ENCODE measurements around the gene EPS8L1. TPM values are rescaled to one million over a fixed set of nuclear protein-coding genes. Genes with fewer than 3 reads are reported as not detected.

The EPS8L1 gene
- total RNA-seq, 1 experiment from 2014 or later: 21.5 TPM

DNA sequence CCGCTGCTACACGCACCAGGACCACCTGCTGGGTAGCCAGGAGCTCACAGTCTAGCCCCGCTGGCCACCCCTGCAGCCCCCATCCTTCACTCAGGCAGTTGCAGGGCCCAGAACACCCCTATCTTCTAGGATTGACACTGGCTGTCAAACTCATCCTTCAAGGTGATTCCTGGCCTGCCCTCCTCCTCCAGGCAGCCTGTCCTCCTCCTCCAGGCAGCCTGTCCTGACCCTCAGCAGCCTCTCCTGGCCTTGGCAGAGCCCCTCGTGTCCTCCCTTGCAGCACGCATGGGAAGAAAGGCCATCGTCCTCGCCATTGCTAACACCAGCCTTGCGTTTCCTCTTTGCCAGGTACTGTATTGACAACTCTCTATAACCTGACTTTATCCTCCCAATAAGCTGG is 3.8 kb upstream of the EPS8L1 start:
- in situ Hi-C loops (cut with HindIII; ENCODE audit: low pct_unique_long_range_greater_than_20kb, low sequenced_read_pairs): no loop called here
- DNase-seq (ENCODE audit: low read depth): no peak

DNA sequence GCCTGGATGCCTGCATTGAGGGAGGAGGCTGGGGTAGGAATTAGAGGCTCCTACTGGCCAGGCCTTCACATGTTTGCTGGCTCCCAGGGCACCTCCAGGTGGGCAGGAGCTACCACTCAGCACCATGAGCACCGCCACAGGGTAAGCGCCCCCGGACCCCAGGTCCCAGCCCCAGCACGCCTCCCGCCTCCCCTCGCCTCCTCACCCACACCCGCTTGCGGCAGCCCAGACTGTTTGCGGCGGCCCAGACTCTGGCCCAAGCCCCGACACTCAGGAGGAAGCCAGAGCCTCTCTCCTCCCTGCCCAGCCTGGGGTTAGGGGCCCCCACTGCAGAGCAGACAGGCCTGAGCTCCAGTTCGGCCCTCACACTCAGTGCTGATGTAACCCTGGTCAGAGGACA is 652 bp downstream of the EPS8L1 start:
- DNase-seq (ENCODE audit: low read depth): no peak
- in situ Hi-C loops (cut with HindIII; ENCODE audit: low pct_unique_long_range_greater_than_20kb, low sequenced_read_pairs): no loop called here

GRCh38 chr19:55077106-55077505 is 1.4 kb downstream of the EPS8L1 start:
- in situ Hi-C loops (cut with HindIII; ENCODE audit: low pct_unique_long_range_greater_than_20kb, low sequenced_read_pairs): no loop called here
- no peak for DNase-seq (ENCODE audit: low read depth)

DNA sequence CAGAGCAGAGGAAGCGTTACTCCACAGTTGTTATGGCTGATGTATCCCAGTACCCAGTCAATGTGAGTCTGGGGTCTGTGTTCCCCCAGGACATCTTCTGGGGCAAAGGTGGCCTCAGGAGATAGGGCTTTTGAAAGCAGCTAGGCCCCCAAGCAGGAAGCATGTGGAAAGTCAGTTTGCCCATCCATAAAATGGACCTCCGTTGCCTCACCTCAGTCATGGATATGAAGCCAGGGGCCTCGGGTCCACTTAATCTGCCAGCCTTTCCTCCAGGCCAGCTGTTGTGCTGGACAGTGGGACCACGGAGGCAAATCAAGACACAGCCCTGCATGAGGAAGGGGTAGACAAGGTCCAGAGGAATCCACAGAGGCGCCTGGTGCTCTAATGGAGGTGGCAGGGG is 3.3 kb downstream of the EPS8L1 start:
- no peak for DNase-seq (ENCODE audit: low read depth)
- in situ Hi-C loops (cut with HindIII; ENCODE audit: low pct_unique_long_range_greater_than_20kb, low sequenced_read_pairs): no loop called here

GRCh38 chr19:55079400-55080038 is 3.9 kb downstream of the EPS8L1 start:
- no peak for DNase-seq (ENCODE audit: low read depth)
- in situ Hi-C loops (cut with HindIII; ENCODE audit: low pct_unique_long_range_greater_than_20kb, low sequenced_read_pairs): no loop called here

DNA sequence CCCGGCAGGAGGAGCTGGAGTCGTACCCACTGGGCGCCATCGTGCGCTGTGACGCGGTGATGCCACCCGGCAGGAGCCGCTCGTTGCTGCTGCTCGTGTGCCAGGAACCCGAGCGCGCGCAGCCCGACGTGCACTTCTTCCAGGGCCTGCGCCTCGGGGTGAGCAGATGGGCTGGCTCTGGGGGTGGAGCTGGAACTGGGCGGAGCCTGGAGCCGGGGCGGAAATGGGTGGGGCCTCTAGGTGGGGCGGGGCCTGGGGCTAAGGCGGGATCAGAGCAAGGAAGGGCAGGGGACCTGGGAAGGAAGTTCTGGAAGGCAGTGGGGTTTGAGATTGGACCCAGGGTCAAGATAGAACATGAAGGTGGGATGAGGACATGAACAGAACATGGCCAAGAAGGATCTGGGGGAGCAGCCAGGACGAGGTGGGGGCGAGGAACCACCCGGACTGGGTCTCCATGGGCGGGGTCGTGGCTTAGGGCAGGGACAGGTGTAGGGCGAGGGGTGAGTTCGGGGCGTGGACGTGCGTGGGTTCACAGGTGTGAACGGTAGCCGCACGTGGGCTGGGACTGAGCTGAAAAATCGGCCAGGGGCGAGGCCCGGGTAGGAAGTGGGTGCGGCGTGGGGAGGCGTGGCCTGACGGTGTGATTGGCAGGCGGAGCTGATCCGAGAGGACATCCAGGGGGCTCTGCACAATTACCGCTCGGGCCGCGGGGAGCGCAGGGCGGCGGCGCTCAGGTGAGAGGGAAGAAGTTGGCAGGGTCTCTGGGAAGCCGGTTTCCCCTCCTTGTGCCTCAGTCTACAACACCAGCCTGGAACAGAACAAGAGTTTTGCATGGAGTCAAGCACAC is 4.7 kb downstream of the EPS8L1 start:
- DNase-seq (ENCODE audit: low read depth): peak; percentile 75
- in situ Hi-C loops (cut with HindIII; ENCODE audit: low pct_unique_long_range_greater_than_20kb, low sequenced_read_pairs): no loop called here

- in situ Hi-C loops (cut with HindIII; ENCODE audit: low pct_unique_long_range_greater_than_20kb, low sequenced_read_pairs): no loop called here
- peak; percentile 83 for DNase-seq (ENCODE audit: low read depth)
These were observed 5.5 kb downstream of the EPS8L1 start for GRCh38 chr19:55080968-55081769.

DNA sequence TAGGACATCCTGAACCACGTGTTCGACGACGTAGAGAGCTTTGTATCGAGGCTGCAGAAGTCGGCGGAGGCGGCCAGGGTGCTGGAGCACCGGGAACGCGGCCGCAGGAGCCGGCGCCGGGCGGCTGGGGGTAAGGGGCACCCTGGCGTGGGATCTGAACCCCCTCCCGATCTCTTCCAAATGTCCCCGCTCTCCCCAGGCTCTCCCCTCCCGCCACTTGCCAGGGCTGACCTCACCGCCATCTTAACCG is 6.0 kb downstream of the EPS8L1 start:
- no peak for DNase-seq (ENCODE audit: low read depth)
- in situ Hi-C loops (cut with HindIII; ENCODE audit: low pct_unique_long_range_greater_than_20kb, low sequenced_read_pairs): no loop called here

DNA sequence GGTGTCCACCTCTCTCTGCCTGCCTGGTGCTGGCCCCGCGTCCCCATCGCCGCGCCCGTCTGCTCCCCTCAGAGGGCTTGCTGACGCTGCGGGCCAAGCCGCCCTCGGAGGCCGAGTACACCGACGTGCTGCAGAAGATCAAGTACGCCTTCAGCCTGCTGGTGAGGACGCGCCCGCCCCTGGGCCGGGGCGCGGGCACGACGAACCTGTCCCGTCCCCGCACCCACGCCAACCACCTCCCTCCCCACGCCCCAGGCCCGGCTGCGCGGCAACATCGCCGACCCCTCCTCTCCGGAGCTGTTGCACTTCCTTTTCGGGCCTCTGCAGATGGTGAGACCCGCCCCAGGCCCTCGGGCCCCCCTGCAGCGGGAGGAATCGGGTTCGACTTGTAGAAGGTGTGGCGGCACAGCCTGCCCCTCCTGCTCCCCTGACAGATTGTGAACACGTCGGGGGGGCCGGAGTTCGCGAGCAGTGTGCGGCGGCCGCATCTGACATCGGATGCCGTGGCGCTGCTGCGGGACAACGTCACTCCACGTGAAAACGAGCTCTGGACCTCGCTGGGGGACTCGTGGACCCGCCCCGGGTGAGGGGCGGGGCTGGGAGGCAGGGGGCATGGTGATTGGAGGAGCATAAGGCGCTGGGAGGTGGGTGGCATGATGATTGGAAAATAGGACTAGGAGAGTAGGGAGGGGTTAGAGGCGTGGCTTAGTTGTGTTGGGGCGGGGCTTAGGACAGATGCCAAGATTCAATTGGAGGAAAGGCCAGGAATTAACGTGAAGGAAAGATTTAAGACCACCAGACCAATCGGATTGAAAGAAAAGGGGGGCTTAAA is 6.6 kb downstream of the EPS8L1 start:
- in situ Hi-C loops (cut with HindIII; ENCODE audit: low pct_unique_long_range_greater_than_20kb, low sequenced_read_pairs): no loop called here
- DNase-seq (ENCODE audit: low read depth): no peak

GRCh38 chr19:55083004-55083850 is 7.6 kb downstream of the EPS8L1 start:
- no peak for DNase-seq (ENCODE audit: low read depth)
- in situ Hi-C loops (cut with HindIII; ENCODE audit: low pct_unique_long_range_greater_than_20kb, low sequenced_read_pairs): no loop called here

DNA sequence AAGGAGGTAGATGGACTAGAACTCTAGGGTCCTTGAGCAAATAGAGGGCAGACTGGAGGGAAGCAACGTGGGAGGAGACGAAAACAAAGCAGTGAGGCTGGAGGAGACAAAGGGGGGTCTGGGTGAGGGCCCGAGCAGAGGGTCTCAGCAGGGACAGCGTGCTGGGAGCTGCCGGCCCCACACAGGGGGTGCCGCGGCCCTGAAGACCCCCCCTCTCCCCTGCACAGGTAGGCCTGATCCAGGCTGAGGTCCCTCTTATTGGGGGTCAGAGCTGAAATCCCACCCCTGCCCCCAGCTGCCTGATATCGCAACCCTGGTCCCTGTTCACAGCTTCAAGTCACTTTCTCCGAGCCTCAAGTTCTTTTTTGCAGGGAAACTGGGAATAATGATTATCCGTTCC is 8.7 kb downstream of the EPS8L1 start:
- no peak for DNase-seq (ENCODE audit: low read depth)
- in situ Hi-C loops (cut with HindIII; ENCODE audit: low pct_unique_long_range_greater_than_20kb, low sequenced_read_pairs): no loop called here

DNA sequence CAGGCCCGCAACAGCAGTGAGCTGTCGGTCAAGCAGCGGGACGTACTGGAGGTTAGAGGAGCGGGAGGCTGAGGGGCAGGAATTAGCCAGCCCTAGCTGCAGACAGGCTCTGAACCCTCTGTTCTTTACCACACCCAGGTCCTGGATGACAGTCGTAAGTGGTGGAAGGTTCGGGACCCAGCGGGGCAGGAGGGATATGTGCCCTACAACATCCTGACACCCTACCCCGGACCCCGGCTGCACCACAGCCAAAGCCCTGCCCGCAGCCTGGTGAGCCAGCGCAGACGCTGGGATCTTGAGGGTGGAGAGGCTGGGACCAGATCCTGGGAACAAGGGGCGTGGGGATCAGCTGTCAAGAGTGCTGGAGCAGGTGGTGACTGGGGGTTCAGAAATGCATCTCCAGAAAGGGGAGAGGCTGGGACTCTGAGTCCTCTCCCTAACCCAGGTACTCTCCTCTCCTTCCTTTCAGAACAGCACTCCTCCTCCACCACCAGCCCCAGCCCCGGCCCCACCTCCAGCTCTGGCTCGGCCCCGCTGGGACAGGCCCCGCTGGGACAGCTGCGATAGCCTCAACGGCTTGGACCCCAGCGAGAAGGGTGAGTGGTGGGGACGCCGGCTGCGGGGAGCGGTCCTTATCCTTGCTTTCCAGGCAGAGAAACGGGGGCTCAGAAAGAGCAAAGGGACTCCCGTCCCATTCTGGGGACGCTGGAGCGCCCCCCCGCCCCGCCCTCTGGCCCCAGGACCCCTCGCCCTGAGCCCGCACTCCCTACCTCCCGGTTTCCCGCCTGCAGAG is 10.4 kb downstream of the EPS8L1 start:
- DNase-seq (ENCODE audit: low read depth): no peak
- in situ Hi-C loops (cut with HindIII; ENCODE audit: low pct_unique_long_range_greater_than_20kb, low sequenced_read_pairs): no loop called here

- in situ Hi-C loops (cut with HindIII; ENCODE audit: low pct_unique_long_range_greater_than_20kb, low sequenced_read_pairs): no loop called here
- DNase-seq (ENCODE audit: low read depth): peak; percentile 95
These were observed 11.3 kb downstream of the EPS8L1 start for GRCh38 chr19:55086730-55087541.

DNA sequence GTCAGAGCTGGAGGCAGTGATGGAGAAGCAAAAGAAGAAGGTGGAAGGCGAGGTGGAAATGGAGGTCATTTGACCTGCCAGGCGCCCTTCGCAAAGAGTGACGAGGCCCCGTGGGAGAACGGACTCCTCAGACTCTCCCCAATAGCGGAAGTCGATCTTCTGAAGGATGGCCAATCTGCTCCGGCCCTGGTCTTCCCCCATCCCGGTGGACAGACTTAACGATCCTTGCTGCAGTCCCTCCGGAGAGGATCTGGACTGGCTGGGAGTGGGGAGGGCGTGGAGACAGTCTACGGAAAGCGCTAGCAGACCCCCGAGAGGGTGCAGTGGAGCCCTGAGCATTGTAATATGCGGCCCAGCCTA is 11.9 kb downstream of the EPS8L1 start:
- in situ Hi-C loops (cut with HindIII; ENCODE audit: low pct_unique_long_range_greater_than_20kb, low sequenced_read_pairs): no loop called here
- DNase-seq (ENCODE audit: low read depth): no peak

DNA sequence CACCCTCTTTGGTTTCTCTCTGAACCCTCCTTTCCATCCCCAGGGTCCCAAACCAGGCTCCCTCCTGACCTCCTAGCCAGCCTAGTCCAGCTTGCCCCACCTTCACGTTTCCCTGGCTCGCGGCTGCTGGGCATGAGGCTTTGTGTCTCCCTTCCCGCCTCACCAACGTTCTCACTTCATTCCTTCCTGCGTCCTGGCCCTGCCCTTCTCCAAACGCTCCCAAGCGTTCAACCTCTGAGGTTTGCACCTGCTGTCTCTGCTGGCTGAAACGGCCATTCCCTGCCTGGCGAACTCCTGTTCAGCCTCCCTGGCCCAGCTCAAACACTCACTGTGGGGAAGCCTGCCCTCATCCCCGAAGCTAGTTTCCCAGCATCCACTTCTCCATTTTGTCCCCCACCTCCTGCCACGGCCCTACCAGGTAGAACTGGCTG is 12.4 kb downstream of the EPS8L1 start:
- in situ Hi-C loops (cut with HindIII; ENCODE audit: low pct_unique_long_range_greater_than_20kb, low sequenced_read_pairs): no loop called here
- DNase-seq (ENCODE audit: low read depth): no peak

DNA sequence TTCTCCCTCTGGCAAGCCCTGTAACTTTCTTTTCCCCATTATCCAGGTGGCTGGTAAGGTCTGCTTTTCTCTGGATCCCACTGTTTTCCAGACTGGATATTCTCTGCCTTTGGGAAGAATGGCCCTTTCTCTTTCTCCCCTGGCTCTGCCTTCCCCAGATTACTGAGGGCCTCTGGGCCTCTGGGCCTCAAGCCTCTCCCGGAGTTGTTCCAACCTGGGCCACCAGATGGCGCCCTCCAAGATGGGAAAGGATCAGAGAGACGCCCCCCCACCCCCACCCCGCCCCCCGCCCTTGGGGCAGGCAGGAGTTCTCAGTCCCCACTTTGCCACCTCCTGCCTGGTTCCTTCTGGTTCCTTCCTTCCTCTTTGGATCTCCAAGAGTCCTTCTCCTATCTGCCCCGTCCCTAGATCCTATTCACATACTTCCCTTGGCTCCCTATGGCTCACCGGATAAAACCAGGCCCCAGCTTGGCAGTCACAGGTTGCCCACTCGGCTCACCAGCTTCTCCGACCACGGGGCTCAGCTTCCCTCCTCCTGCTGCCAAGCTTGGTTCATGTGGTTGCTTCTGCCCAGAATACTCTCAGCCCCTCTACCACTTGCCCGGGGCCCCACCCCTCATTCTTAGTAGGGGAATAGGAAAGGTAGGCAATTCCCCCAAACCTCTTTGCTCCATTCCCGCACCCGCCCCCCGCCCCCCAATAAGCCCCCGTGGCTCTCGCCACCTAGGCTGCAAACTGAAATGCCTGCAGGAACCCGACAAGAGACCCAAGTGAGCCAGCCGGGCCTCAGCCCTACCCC is 13.1 kb downstream of the EPS8L1 start:
- in situ Hi-C loops (cut with HindIII; ENCODE audit: low pct_unique_long_range_greater_than_20kb, low sequenced_read_pairs): no loop called here
- DNase-seq (ENCODE audit: low read depth): peak; percentile 64
